ENCODE results near the gene DDB1. TPM values are rescaled to one million over a fixed set of nuclear protein-coding genes. Genes with fewer than 3 reads are reported as not detected.

The DDB1 gene
- polyA plus RNA-seq, 1 of the 3 experiments (the other 2 are of a cell fraction): 170 TPM

GRCh38 chr11:61336171-61336935 is 3.4 kb upstream of the DDB1 start:
- WGBS (ENCODE audit: low lambda C conversion rate): 32% methylated on average over 8 of the region's 8 CpGs
- peaks cover 16 to 37% of the 10 kb centered on the region in 2 experiments; a peak in 3 of 4 replicates for H3K4me1 ChIP-seq (ENCODE audit: control insufficient read depth in 1 of 2, insufficient read depth in 2 of 2, low read depth in 1 of 2, low read length in 1 of 2)
- CTCF ChIA-PET: interaction anchor here (0.6 to 7.9 kb wide), 38 partner anchors 8 to 302 kb away, joined by 3 to 300 read pairs (median 5); partner anchors contain the start of genes CPSF7, CYB561A3, SDHAF2 and TMEM138
- peaks cover 6% of the 10 kb centered on the region for H4K20me1 ChIP-seq (ENCODE audit: insufficient read depth)
- H3K4me2 ChIP-seq: no peak overlapping the region
- no peaks in the 10 kb centered on the region for H3K27me3 ChIP-seq (ENCODE audit: insufficient read depth)
- 0 out of 2 replicates have a peak overlapping the region, but pooled peaks have one; percentile 49 for H2AFZ ChIP-seq (ENCODE audit: low read depth)
- peak overlapping the region in 1 of 2 experiments; percentile 62; a peak in 1 of 4 replicates for H3K27ac ChIP-seq (ENCODE audit: low read depth in 2 of 2, low read length in 1 of 2)
- H3K9me2 ChIP-seq: no peaks in the 10 kb centered on the region
- POLR2A ChIA-PET: interaction anchor here (0.9 to 4.3 kb wide), 10 partner anchors 9 to 94 kb away, joined by 3 to 48 read pairs (median 4); partner anchors contain the start of genes CPSF7, CYB561A3, SDHAF2 and TMEM138
- H3K4me3 ChIP-seq (ENCODE audit: low read depth in 2 of 2, low read length in 1 of 2): no peak overlapping the region; a peak in 1 of 4 replicates
- no peak overlapping the region for H3K9ac ChIP-seq
- DNase-seq: peak; percentile 91
- TF ChIP-seq ELF1 (IDR thresholded peaks at IDR 0.05) (no peak), RFX5 (IDR thresholded peaks at IDR 0.05; ENCODE audit: low read length) (no peak), GATA2 (CRISPR knock-in tag; IDR thresholded peaks at IDR 0.05) (no peak), CHD2 (IDR thresholded peaks at IDR 0.05; ENCODE audit: low read length, partially characterized antibody) (peak; percentile 73), SMC3 (IDR thresholded peaks at IDR 0.05; ENCODE audit: low read depth, low read length) (peak; percentile 98), USF1 (IDR thresholded peaks at IDR 0.05; ENCODE audit: borderline replicate concordance, low read depth) (no peak), EP300 (IDR thresholded peaks at IDR 0.05; ENCODE audit: borderline replicate concordance in 1 of 2, low read depth in 1 of 2, low read length in 1 of 2) (0 out of 4 replicates have a peak, but pooled peaks of 1 of the 2 experiments have one; percentile 21), POLR2AphosphoS5 (IDR thresholded peaks at IDR 0.05; ENCODE audit: low read depth, low read length) (no peak), MAX (IDR thresholded peaks at IDR 0.05; ENCODE audit: low read depth) (0 out of 2 replicates have a peak, but pooled peaks have one; percentile 36), CTCF (IDR thresholded peaks at IDR 0.05) (peak; percentile 93), ZBTB33 (IDR thresholded peaks at IDR 0.05; ENCODE audit: borderline replicate concordance, low read depth) (no peak), RCOR1 (IDR thresholded peaks at IDR 0.05; ENCODE audit: low read length) (0 out of 2 replicates have a peak, but pooled peaks have one; percentile 45), RXRA (IDR thresholded peaks at IDR 0.05; ENCODE audit: borderline replicate concordance, low read depth) (no peak), RAD21 (IDR thresholded peaks at IDR 0.05; ENCODE audit: low read length) (peak; percentile 94), YY1 (IDR thresholded peaks at IDR 0.05; ENCODE audit: low read depth) (no peak), NFIC (IDR thresholded peaks at IDR 0.05; ENCODE audit: borderline replicate concordance) (no peak), TCF12 (IDR thresholded peaks at IDR 0.05) (no peak), EZH2phosphoT487 (IDR thresholded peaks at IDR 0.05; ENCODE audit: borderline replicate concordance, low read depth) (no peak)
- no peaks in the 10 kb centered on the region for H3F3A ChIP-seq (replicated peaks; ENCODE audit: insufficient read depth)
- peaks cover 0 to 14% of the 10 kb centered on the region in 2 experiments for H3K36me3 ChIP-seq (replicated peaks in 1 of 2; ENCODE audit: control insufficient read depth in 1 of 2, insufficient read depth in 2 of 2, low read length in 1 of 2)
- H3K9me3 ChIP-seq: no peaks in the 10 kb centered on the region
- peaks cover 16% of the 10 kb centered on the region for H3K79me2 ChIP-seq (ENCODE audit: insufficient read depth)

Measured in SK-N-SH (cell line).